Stimulated activated CD8-positive, alpha-beta memory T cell treated with anti-CD3 and anti-CD28 coated beads, Interleukin-12 subunit alpha, Interleukin-12 subunit beta, amount 100 ng/mL, for 4 hours (primary cell): ENCODE results near the gene SIM2.

ENCODE experiments used
- DNase-seq: peaks from one replicate; pipeline ENCODE4 v3.0.0-alpha.2; 2020; ENCODE audit warnings: low read depth

SIM2 gene

GRCh38 chr21:36684957-36685714 is 13.8 kb upstream of the SIM2 start:
- no peak for DNase-seq

GRCh38 chr21:36686955-36687354 is 12.0 kb upstream of the SIM2 start:
- no peak for DNase-seq

GRCh38 chr21:36688324-36688723 is 10.6 kb upstream of the SIM2 start:
- no peak for DNase-seq

- DNase-seq: no peak
These were observed 9.6 kb upstream of the SIM2 start for GRCh38 chr21:36689324-36689723.

- DNase-seq: no peak
These were observed 8.0 kb upstream of the SIM2 start for GRCh38 chr21:36690628-36691554.

GRCh38 chr21:36691555-36692041 is 7.3 kb upstream of the SIM2 start:
- DNase-seq: no peak

GRCh38 chr21:36692114-36692834 is 6.6 kb upstream of the SIM2 start:
- no peak for DNase-seq

- no peak for DNase-seq
These were observed 6.0 kb upstream of the SIM2 start for GRCh38 chr21:36692835-36693488.

GRCh38 chr21:36693489-36694030 is 5.4 kb upstream of the SIM2 start:
- DNase-seq: no peak

- no peak for DNase-seq
These were observed 4.8 kb upstream of the SIM2 start for GRCh38 chr21:36694031-36694515.

- DNase-seq: no peak
These were observed 4.2 kb upstream of the SIM2 start for GRCh38 chr21:36694593-36695282.

GRCh38 chr21:36695283-36695634 is 3.7 kb upstream of the SIM2 start:
- DNase-seq: no peak

GRCh38 chr21:36695671-36696389 is 3.1 kb upstream of the SIM2 start:
- no peak for DNase-seq

GRCh38 chr21:36696390-36697059 is 2.4 kb upstream of the SIM2 start:
- DNase-seq: no peak

GRCh38 chr21:36697060-36697850 is 1.7 kb upstream of the SIM2 start:
- DNase-seq: no peak

GRCh38 chr21:36697851-36698384 is 997 bp upstream of the SIM2 start:
- no peak for DNase-seq

- DNase-seq: no peak
These were observed 432 bp upstream of the SIM2 start for GRCh38 chr21:36698385-36698980.
